Caco-2 (cell line): ENCODE results near the gene PSME4. TPM values are rescaled to one million over a fixed set of nuclear protein-coding genes. Genes with fewer than 3 reads are reported as not detected.
"Not testable (repeated sequence)": the region's sequence is repeated elsewhere in the genome, so short reads cannot be mapped to it uniquely, and the experiment has no call there.

ENCODE experiments used
- BruUV-seq: library from RNA; stranded (reverse); fragments of 400-500 nt; replicated peaks from 2 replicates; lab custom pipeline; 2021; lab: Mats Ljungman, UMichigan
- CTCF ChIA-PET: fragments of 300-600 bp; sonication (Branson Sonifier 250); formaldehyde crosslinking; loops from one replicate; lab custom pipeline; 2022; ENCODE audit warnings: antibody characterized with exemption; lab: Charles Lee
- POLR2A ChIA-PET: fragments of 300-600 bp; sonication (Branson Sonifier 250); formaldehyde crosslinking; loops from one replicate; lab custom pipeline; 2022; ENCODE audit warnings: antibody characterized with exemption; lab: Charles Lee
- DNase-seq, 2 experiments: peaks; one replicate each; pipeline versions ENCODE4 v3.0.0 to v3.0.0-alpha.2; 2020 to 2022
- H3K27me3 ChIP-seq: replicated peaks from 2 replicates; pipeline ENCODE4 v1.6.0; 2011; ENCODE audit warnings: low read length; ENCODE audit not compliant: control insufficient read depth, insufficient read depth
- H3K36me3 ChIP-seq: 2 replicates; pipeline ENCODE4 v1.5.1; 2011; ENCODE audit warnings: low read length; ENCODE audit not compliant: control insufficient read depth, insufficient read depth
- H3K4me1 ChIP-seq: fragments of 250-450 bp; sonication (Bioruptor Pico); 2 replicates; pipeline ENCODE4 v1.5.1; 2020; ENCODE audit warnings: mild to moderate bottlenecking
- H3K4me3 ChIP-seq: 2 replicates; pipeline ENCODE4 v1.5.1; 2011; ENCODE audit warnings: low read depth, mild to moderate bottlenecking, control low read depth, low read length
- H3K9me3 ChIP-seq: fragments of 250-450 bp; sonication (Bioruptor Pico); 2 replicates; pipeline ENCODE4 v1.5.1; 2020; ENCODE audit warnings: mild to moderate bottlenecking, moderate library complexity
- H3K27ac Mint-ChIP-seq: one replicate; pipeline ENCODE4 v1.8.0; 2022; ENCODE audit warnings: mixed read lengths; ENCODE audit not compliant: unreplicated experiment
- H3K27me3 Mint-ChIP-seq: one replicate; pipeline ENCODE4 v1.8.0; 2022; ENCODE audit warnings: mixed read lengths; ENCODE audit not compliant: insufficient read depth, unreplicated experiment
- H3K36me3 Mint-ChIP-seq: one replicate; pipeline ENCODE4 v1.8.0; 2022; ENCODE audit warnings: mild to moderate bottlenecking, mixed read lengths; ENCODE audit not compliant: insufficient read depth, unreplicated experiment
- H3K4me1 Mint-ChIP-seq: one replicate; pipeline ENCODE4 v1.8.0; 2022; ENCODE audit warnings: low read depth, mixed read lengths; ENCODE audit not compliant: unreplicated experiment
- H3K4me3 Mint-ChIP-seq: one replicate; pipeline ENCODE4 v1.8.0; 2022; ENCODE audit warnings: mild to moderate bottlenecking, moderate library complexity, mixed read lengths; ENCODE audit not compliant: unreplicated experiment
- H3K9me3 Mint-ChIP-seq: one replicate; pipeline ENCODE4 v1.8.0; 2022; ENCODE audit warnings: mixed read lengths; ENCODE audit not compliant: unreplicated experiment
- CTCF ChIP-seq, 2 experiments: fragments of 200-600 bp in 1 of 2; IDR thresholded peaks; 1 replicate in 1 of 2; 2 replicates in 1 of 2; pipeline versions ENCODE4 v1.5.1 to v1.8.0; 2011 to 2022; ENCODE audit warnings: antibody characterized with exemption in 1 of 2, control low read depth in 1 of 2, inconsistent platforms in 1 of 2, low read depth in 1 of 2, low read length in 1 of 2, mild to moderate bottlenecking in 1 of 2, moderate library complexity in 1 of 2; ENCODE audit not compliant: insufficient read depth in 1 of 2, severe bottlenecking in 1 of 2, unreplicated experiment in 1 of 2
- intact Hi-C: fragments of 100-400 bp; cut with micrococcal nuclease; formaldehyde crosslinking; loops from one replicate; pipeline ENCODE4 v1.10.0; 2022; ENCODE audit not compliant: unreplicated experiment
- total RNA-seq: library from RNA; stranded (reverse); gene quantifications from 2 replicates; pipeline ENCODE4 v1.2.3, GENCODE V29; 2022

Gene PSME4
- total RNA-seq, 1 experiment from 2014 or later, result 79.0 TPM

GRCh38 chr2:53856272-53856671 is 114.5 kb downstream of the PSME4 start:
- Mint-ChIP-seq H3K27ac (no peak overlapping the region), H3K9me3 (no peaks in the 10 kb centered on the region), H3K27me3 (no peaks in the 10 kb centered on the region), H3K36me3 (peaks cover 26% of the 10 kb centered on the region), H3K4me3 (no peak overlapping the region), H3K4me1 (no peaks in the 10 kb centered on the region)
- no peak for DNase-seq
- BruUV-seq, result no TSS peak
- intact Hi-C loops, result no loop called here
- ChIA-PET POLR2A (interaction anchor here (0.5 kb wide), 1 partner anchor 23 kb away, joined by 5 read pairs; no protein-coding TSS in a partner anchor), CTCF (no interaction called here)
- Histone ChIP-seq H3K36me3 (peaks cover 5% of the 10 kb centered on the region), H3K27me3 (no peaks in the 10 kb centered on the region), H3K4me1 (no peaks in the 10 kb centered on the region), H3K9me3 (no peaks in the 10 kb centered on the region), H3K4me3 (no peak overlapping the region)
- no peak for TF ChIP-seq CTCF (IDR thresholded peaks at IDR 0.05; ENCODE audit: insufficient read depth in 1 of 2, low read depth in 1 of 2, low read length in 1 of 2, severe bottlenecking in 1 of 2, unreplicated experiment in 1 of 2)

GRCh38 chr2:53854678-53855077 is 116.1 kb downstream of the PSME4 start:
- H3K9me3 ChIP-seq, result no peaks in the 10 kb centered on the region
- CTCF ChIA-PET, result no interaction called here
- intact Hi-C loops, result no loop called here
- H3K4me1 ChIP-seq, result no peaks in the 10 kb centered on the region
- H3K36me3 ChIP-seq, result peaks cover 4% of the 10 kb centered on the region
- DNase-seq, result no peak
- POLR2A ChIA-PET, result no interaction called here
- Mint-ChIP-seq H3K9me3 (no peaks in the 10 kb centered on the region), H3K27ac (no peak overlapping the region), H3K4me1 (no peaks in the 10 kb centered on the region), H3K27me3 (no peaks in the 10 kb centered on the region), H3K36me3 (peaks cover 26% of the 10 kb centered on the region), H3K4me3 (no peak overlapping the region)
- no peak overlapping the region for H3K4me3 ChIP-seq
- H3K27me3 ChIP-seq, result no peaks in the 10 kb centered on the region
- TF ChIP-seq CTCF (IDR thresholded peaks at IDR 0.05; ENCODE audit: insufficient read depth in 1 of 2, low read depth in 1 of 2, low read length in 1 of 2, severe bottlenecking in 1 of 2, unreplicated experiment in 1 of 2), result no peak
- BruUV-seq, result no TSS peak

- Histone ChIP-seq H3K4me1 (no peaks in the 10 kb centered on the region), H3K27me3 (no peaks in the 10 kb centered on the region), H3K9me3 (no peaks in the 10 kb centered on the region), H3K36me3 (peaks cover 4% of the 10 kb centered on the region), H3K4me3 (no peak overlapping the region)
- ChIA-PET CTCF (no interaction called here), POLR2A (no interaction called here)
- no peak for TF ChIP-seq CTCF (IDR thresholded peaks at IDR 0.05; ENCODE audit: insufficient read depth in 1 of 2, low read depth in 1 of 2, low read length in 1 of 2, severe bottlenecking in 1 of 2, unreplicated experiment in 1 of 2)
- Mint-ChIP-seq H3K4me3 (no peak overlapping the region), H3K27me3 (no peaks in the 10 kb centered on the region), H3K4me1 (no peaks in the 10 kb centered on the region), H3K36me3 (peaks cover 19% of the 10 kb centered on the region), H3K9me3 (no peaks in the 10 kb centered on the region), H3K27ac (no peak overlapping the region)
- no TSS peak for BruUV-seq
- no peak for DNase-seq
- intact Hi-C loops, result no loop called here
These were observed 118.3 kb downstream of the PSME4 start for GRCh38 chr2:53852532-53852931.

GRCh38 chr2:53851052-53851757 is 119.6 kb downstream of the PSME4 start:
- H3K27me3 ChIP-seq, H3K27ac Mint-ChIP-seq, H3K9me3 Mint-ChIP-seq, H3K4me1 Mint-ChIP-seq, H3K4me1 ChIP-seq, H3K36me3 ChIP-seq, H3K9me3 ChIP-seq, BruUV-seq, H3K27me3 Mint-ChIP-seq, CTCF ChIA-PET, intact Hi-C loops, H3K4me3 ChIP-seq, H3K4me3 Mint-ChIP-seq, POLR2A ChIA-PET: not testable (repeated sequence)
- peak in 1 of 2 experiments; percentile 27 for DNase-seq
- H3K36me3 Mint-ChIP-seq, result peaks cover 16% of the 10 kb centered on the region
